AG04449 (cell line): ENCODE data around the gene HSPB8.

Source experiments
- CTCF ChIA-PET: fragments of 350-600 bp; formaldehyde crosslinking; extraction: SDS; loops from one replicate; lab custom pipeline; 2021; ENCODE audit warnings: antibody characterized with exemption; lab: Yijun Ruan, JAX
- POLR2A ChIA-PET: fragments of 400-600, 350-600 bp; formaldehyde crosslinking; extraction: SDS; loops from one replicate; lab custom pipeline; 2020; ENCODE audit warnings: antibody characterized with exemption, inconsistent platforms; lab: Yijun Ruan, JAX
- DNase-seq: peaks from one replicate; pipeline ENCODE4 v3.0.0-alpha.2; 2010; ENCODE audit warnings: low read depth, low spot score
- H3K4me3 ChIP-seq: 2 replicates; pipeline ENCODE4 v1.5.1; 2011; ENCODE audit warnings: low read depth, mild to moderate bottlenecking, control low read depth, low read length
- TF ChIP-seq, protein P1 (sequence below): IDR thresholded peaks from one replicate; pipeline ENCODE4 v1.5.1; 2011; ENCODE audit warnings: mild to moderate bottlenecking, moderate library complexity, low read length, control low read depth, inconsistent platforms; ENCODE audit not compliant: insufficient read depth; ENCODE audit errors: missing control alignments

Gene HSPB8

DNA sequence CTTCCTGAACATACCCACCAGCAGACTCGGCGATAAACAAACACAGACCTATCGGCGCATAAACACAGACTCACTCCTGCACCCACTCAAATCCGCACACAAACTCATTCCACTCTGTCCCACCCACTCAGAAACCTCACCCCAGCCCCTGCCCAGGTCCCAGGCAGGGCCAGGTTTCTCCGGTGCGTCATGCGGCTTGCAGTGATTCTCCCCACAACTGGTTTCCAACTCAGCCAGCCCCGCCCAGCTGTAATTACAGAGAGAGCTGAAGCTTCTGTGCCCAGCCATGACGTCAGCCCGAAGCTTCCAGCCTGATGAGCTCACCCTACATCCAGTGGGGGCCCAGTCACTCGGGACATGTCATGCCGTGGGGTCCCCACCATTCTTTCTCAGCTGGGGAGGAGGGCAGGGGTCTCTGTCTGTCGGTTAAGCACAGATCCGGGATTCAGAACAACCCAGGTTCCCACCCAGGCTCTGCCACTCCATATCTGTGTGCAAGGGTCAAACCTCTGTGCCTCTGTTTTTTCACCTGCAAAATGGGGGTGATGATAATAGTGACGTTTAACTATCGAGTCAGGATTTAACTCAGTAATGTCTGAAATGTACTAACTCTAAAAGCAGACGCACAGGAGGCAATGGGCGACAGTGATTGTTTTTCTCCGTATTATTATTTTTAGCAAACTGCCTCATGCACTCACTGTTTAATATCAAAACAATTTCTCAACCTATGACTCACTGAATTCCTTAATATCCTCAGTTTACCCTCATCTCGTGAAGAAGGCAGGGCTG, 2.3 kb upstream of the HSPB8 start:
- ChIA-PET POLR2A (no interaction called here), CTCF (interaction anchor here (1.1 kb wide), 1 partner anchor 10 kb away, joined by 3 read pairs; no protein-coding TSS in a partner anchor)
- H3K4me3 ChIP-seq: peak overlapping the region; percentile 38
- TF ChIP-seq, protein P1, sequence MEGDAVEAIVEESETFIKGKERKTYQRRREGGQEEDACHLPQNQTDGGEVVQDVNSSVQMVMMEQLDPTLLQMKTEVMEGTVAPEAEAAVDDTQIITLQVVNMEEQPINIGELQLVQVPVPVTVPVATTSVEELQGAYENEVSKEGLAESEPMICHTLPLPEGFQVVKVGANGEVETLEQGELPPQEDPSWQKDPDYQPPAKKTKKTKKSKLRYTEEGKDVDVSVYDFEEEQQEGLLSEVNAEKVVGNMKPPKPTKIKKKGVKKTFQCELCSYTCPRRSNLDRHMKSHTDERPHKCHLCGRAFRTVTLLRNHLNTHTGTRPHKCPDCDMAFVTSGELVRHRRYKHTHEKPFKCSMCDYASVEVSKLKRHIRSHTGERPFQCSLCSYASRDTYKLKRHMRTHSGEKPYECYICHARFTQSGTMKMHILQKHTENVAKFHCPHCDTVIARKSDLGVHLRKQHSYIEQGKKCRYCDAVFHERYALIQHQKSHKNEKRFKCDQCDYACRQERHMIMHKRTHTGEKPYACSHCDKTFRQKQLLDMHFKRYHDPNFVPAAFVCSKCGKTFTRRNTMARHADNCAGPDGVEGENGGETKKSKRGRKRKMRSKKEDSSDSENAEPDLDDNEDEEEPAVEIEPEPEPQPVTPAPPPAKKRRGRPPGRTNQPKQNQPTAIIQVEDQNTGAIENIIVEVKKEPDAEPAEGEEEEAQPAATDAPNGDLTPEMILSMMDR: no peak
- DNase-seq: peak; percentile 74

- ChIA-PET CTCF (no interaction called here), POLR2A (no interaction called here)
- TF ChIP-seq, protein P1: no peak
Measured at GRCh38 chr12:119177056-119177325, 1.7 kb upstream of the HSPB8 start.

GRCh38 chr12:119177724-119178380, 879 bp upstream of the HSPB8 start:
- H3K4me3 ChIP-seq: no peak overlapping the region
- TF ChIP-seq, protein P1: no peak
- no peak for DNase-seq
- ChIA-PET POLR2A (interaction anchor here (0.5 to 2.6 kb wide), 3 partner anchors 11 to 1114 kb away, joined by 3 to 21 read pairs (median 3); partner anchors contain the start of gene RNU4-2), CTCF (no interaction called here)

More at GRCh38 chr12:119177056-119177325, 1.7 kb upstream of the HSPB8 start:
- no peak for DNase-seq
- no peak overlapping the region for H3K4me3 ChIP-seq

DNA sequence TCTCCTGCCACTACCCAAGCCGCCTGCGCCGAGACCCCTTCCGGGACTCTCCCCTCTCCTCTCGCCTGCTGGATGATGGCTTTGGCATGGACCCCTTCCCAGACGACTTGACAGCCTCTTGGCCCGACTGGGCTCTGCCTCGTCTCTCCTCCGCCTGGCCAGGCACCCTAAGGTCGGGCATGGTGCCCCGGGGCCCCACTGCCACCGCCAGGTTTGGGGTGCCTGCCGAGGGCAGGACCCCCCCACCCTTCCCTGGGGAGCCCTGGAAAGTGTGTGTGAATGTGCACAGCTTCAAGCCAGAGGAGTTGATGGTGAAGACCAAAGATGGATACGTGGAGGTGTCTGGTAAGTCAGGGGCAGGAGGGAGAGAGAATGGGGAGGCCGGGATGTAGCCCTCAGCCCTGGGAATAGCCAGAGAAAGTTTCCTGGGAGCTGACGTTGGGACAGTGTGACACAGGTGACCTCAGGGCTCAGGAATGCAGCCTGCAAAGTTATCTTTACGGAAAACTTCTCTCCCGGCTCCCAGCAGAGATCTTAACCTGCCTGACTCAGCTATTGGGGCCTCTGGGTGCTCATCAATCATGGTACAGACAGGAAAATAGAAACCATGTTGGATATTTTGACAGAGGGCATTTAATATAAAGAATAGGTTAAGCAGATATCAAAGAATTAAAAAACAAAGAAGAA, 747 bp downstream of the HSPB8 start:
- peak overlapping the region; percentile 53 for H3K4me3 ChIP-seq
- POLR2A ChIA-PET: interaction anchor here (0.6 to 2.6 kb wide), 5 partner anchors 10 to 583 kb away, joined by 3 to 21 read pairs (median 3); no protein-coding TSS in a partner anchor
- CTCF ChIA-PET: interaction anchor here (1.5 kb wide), 1 partner anchor 10 kb away, joined by 3 read pairs; no protein-coding TSS in a partner anchor
- TF ChIP-seq, protein P1: no peak
- DNase-seq: no peak

- ChIA-PET CTCF (no interaction called here), POLR2A (interaction anchor here (0.7 kb wide), 1 partner anchor 240 kb away, joined by 3 read pairs; no protein-coding TSS in a partner anchor)
- TF ChIP-seq, protein P1: no peak
- peak overlapping the region; percentile 53 for H3K4me3 ChIP-seq
- no peak for DNase-seq
Measured at GRCh38 chr12:119180380-119181040, 1.8 kb downstream of the HSPB8 start.
